A549 (cell line): ENCODE data around the gene ABCG5. TPM values are rescaled to one million over a fixed set of nuclear protein-coding genes. Genes with fewer than 3 reads are reported as not detected.

Experiments used
- ATAC-seq, 2 experiments: fragments of 200-7000 bp in 1 of 2; fragments of >200 bp in 1 of 2; cut with Nextera tagmentation in 1 of 2; cut with Tn5 transposase in 1 of 2; 3 replicates each; pipeline versions ENCODE4 v1.8.0 to v1.9.1; 2018 to 2020; ENCODE audit warnings: mild to moderate bottlenecking in 1 of 2, moderate library complexity in 1 of 2
- CTCF ChIA-PET: fragments of 300-600 bp; sonication (Branson Sonifier 250); formaldehyde crosslinking; extraction: SDS; loops from one replicate; lab custom pipeline; 2021; ENCODE audit warnings: antibody characterized with exemption, inconsistent platforms; lab: Yijun Ruan, JAX
- POLR2A ChIA-PET: fragments of 350-600 bp; formaldehyde crosslinking; extraction: SDS; loops from one replicate; lab custom pipeline; 2021; ENCODE audit warnings: antibody characterized with exemption, inconsistent platforms; lab: Yijun Ruan, JAX
- DNase-seq, 2 experiments: peaks; one replicate each; pipeline versions ENCODE4 v3.0.0 to v3.0.0-alpha.2; 2011 to 2016; ENCODE audit warnings: low read depth in 1 of 2, low spot score in 1 of 2
- FAIRE-seq: peaks from 2 replicates; lab custom pipeline; 2011; peaks lifted over from hg19 to GRCh38; lab: Jason Lieb, UNC
- H3K27ac ChIP-seq, 2 experiments: fragments of >200 bp; sonication (Bioruptor Twin); formaldehyde crosslinking; 3 replicates each; pipeline ENCODE4 v1.5.1; 2016 to 2017
- H3K4me1 ChIP-seq: fragments of >200 bp; sonication (Bioruptor Twin); formaldehyde crosslinking; 3 replicates; pipeline ENCODE4 v1.6.1; 2016
- H3K4me2 ChIP-seq: fragments of >200 bp; sonication (Bioruptor Twin); formaldehyde crosslinking; 3 replicates; pipeline ENCODE4 v1.6.1; 2016
- H3K4me3 ChIP-seq: fragments of >200 bp; sonication (Bioruptor Twin); formaldehyde crosslinking; 3 replicates; pipeline ENCODE4 v1.5.1; 2016
- H3K9me3 ChIP-seq: fragments of >200 bp; sonication (Bioruptor Twin); formaldehyde crosslinking; 3 replicates; pipeline ENCODE4 v1.6.1; 2016
- CBX2 ChIP-seq: fragments of 200-600 bp; sonication (generic); IDR thresholded peaks from 2 replicates; pipeline ENCODE4 v1.6.1; 2016; ENCODE audit warnings: low read depth, mild to moderate bottlenecking, borderline replicate concordance
- CTCF ChIP-seq: fragments of >200 bp; sonication (Bioruptor Twin); formaldehyde crosslinking; IDR thresholded peaks from 3 replicates; pipeline ENCODE4 v1.5.1; 2016
- ELK1 ChIP-seq: fragments of 150-350 bp; IDR thresholded peaks from 2 replicates; pipeline ENCODE4 v1.6.1; 2014; ENCODE audit warnings: low read depth, mild to moderate bottlenecking, low read length
- ESRRA ChIP-seq: fragments of 150-350 bp; IDR thresholded peaks from 2 replicates; pipeline ENCODE4 v1.6.1; 2014; ENCODE audit warnings: mild to moderate bottlenecking, low read length, borderline replicate concordance
- FOSL2 ChIP-seq, 2 experiments: fragments of 450-650 bp in 1 of 2; fragments of >200 bp in 1 of 2; sonication (Bioruptor Twin) in 1 of 2; formaldehyde crosslinking; IDR thresholded peaks; 2 replicates each; pipeline versions ENCODE4 v1.5.0 to v1.6.1; 2016 to 2020; ENCODE audit warnings: mild to moderate bottlenecking in 1 of 2, moderate library complexity in 1 of 2
- FOXS1 ChIP-seq: fragments of 250-450 bp; sonication (Bioruptor Pico); IDR thresholded peaks from 2 replicates; pipeline ENCODE4 v1.5.0; 2020; ENCODE audit warnings: mild to moderate bottlenecking, moderate library complexity
- HES2 ChIP-seq: fragments of >200 bp; sonication (Bioruptor Twin); formaldehyde crosslinking; IDR thresholded peaks from 2 replicates; pipeline ENCODE4 v1.6.1; 2016
- HEYL ChIP-seq: fragments of 250-450 bp; sonication (Bioruptor Pico); IDR thresholded peaks from 2 replicates; pipeline ENCODE4 v1.8.0; 2021; ENCODE audit warnings: mild to moderate bottlenecking, moderate library complexity
- JUN ChIP-seq, 2 experiments: fragments of >200 bp; sonication (Bioruptor Twin); formaldehyde crosslinking; IDR thresholded peaks; 2 replicates in 1 of 2; 3 replicates in 1 of 2; pipeline ENCODE4 v1.6.1; 2016 to 2017
- KDM5A ChIP-seq: fragments of 200-600 bp; sonication (generic); IDR thresholded peaks from 2 replicates; pipeline ENCODE4 v1.6.1; 2016; ENCODE audit warnings: antibody characterized with exemption, mild to moderate bottlenecking
- MYC ChIP-seq: IDR thresholded peaks from 2 replicates; pipeline ENCODE4 v1.6.1; 2012; ENCODE audit warnings: mild to moderate bottlenecking, inconsistent platforms, low read length, improper control_type of control experiment, borderline replicate concordance
- NFE2L2 ChIP-seq: fragments of 150-350 bp; conservative IDR thresholded peaks from 2 replicates; pipeline ENCODE4 v1.6.1; 2014; ENCODE audit warnings: low read length
- POLR2AphosphoS2 ChIP-seq: conservative IDR thresholded peaks from 2 replicates; pipeline ENCODE4 v1.6.1; 2012; ENCODE audit warnings: low read length, improper control_type of control experiment, inconsistent platforms
- REST ChIP-seq: fragments of 200-600 bp; sonication (generic); IDR thresholded peaks from 2 replicates; pipeline ENCODE4 v1.6.1; 2016; ENCODE audit warnings: antibody characterized with exemption, mild to moderate bottlenecking, moderate library complexity
- RFX5 ChIP-seq: fragments of 450-650 bp; IDR thresholded peaks from 2 replicates; pipeline ENCODE4 v1.7.1; 2014; ENCODE audit warnings: antibody characterized with exemption, mild to moderate bottlenecking, moderate library complexity
- SMC3 ChIP-seq: fragments of >200 bp; sonication (Bioruptor Twin); formaldehyde crosslinking; IDR thresholded peaks from 3 replicates; pipeline ENCODE4 v1.6.1; 2018; ENCODE audit warnings: inconsistent platforms
- USF2 ChIP-seq: fragments of 450-650 bp; IDR thresholded peaks from 2 replicates; pipeline ENCODE4 v1.6.1; 2014; ENCODE audit warnings: antibody characterized with exemption
- ZFP36 ChIP-seq: fragments of 450-650 bp; IDR thresholded peaks from 2 replicates; pipeline ENCODE4 v1.6.1; 2014; ENCODE audit warnings: borderline replicate concordance; ENCODE audit not compliant: partially characterized antibody
- WGBS: methylation state at CpG from one replicate; pipeline ENCODE4 v1.1.6; 2017; ENCODE audit errors: missing lambda C conversion rate; 5-methylcytosine and 5-hydroxymethylcytosine counted together
- polyA plus RNA-seq, 4 experiments: library from polyadenylated mRNA; depleted of rRNA in 3 of 4; stranded (reverse); fragments of >200 nt; fragmentation: RNase III in 1 of 4; extraction: RNeasy Plus Mini Kit Qiagen cat#74134 plus additional on column Dnase treatment in 1 of 4; gene quantifications; 2 replicates in 3 of 4; 3 replicates in 1 of 4; pipeline ENCODE4 v1.2.3, GENCODE V29; 2011 to 2017

The ABCG5 gene
- polyA plus RNA-seq, 2 of the 4 experiments (the other 2 are of a cell fraction): not detected

GRCh38 chr2:43778233-43778632, 60.4 kb downstream of the ABCG5 start:
- 88% methylated on average over 8 of the region's 8 CpGs for WGBS
- no peak for DNase-seq
- Histone ChIP-seq H3K9me3 (no peaks in the 10 kb centered on the region), H3K4me3 (no peak overlapping the region), H3K4me2 (no peak overlapping the region), H3K27ac (no peak overlapping the region), H3K4me1 (peaks cover 6% of the 10 kb centered on the region; the same call in 1 of the 3 replicates)
- ChIA-PET POLR2A (no interaction called here), CTCF (no interaction called here)
- FAIRE-seq: no peak
- ATAC-seq: no peak
- TF ChIP-seq REST: no peak
- TF ChIP-seq SMC3: no peak
- no peak for TF ChIP-seq ESRRA
- no peak for TF ChIP-seq CTCF
- no peak for TF ChIP-seq ELK1
- no peak for TF ChIP-seq HEYL (CRISPR knock-in tag)
- no peak for TF ChIP-seq NFE2L2
- TF ChIP-seq HES2: no peak
- no peak for TF ChIP-seq ZFP36
- no peak for TF ChIP-seq POLR2AphosphoS2
- no peak for TF ChIP-seq MYC
- TF ChIP-seq KDM5A: no peak
- no peak for TF ChIP-seq USF2
- no peak for TF ChIP-seq RFX5
- TF ChIP-seq FOXS1 (CRISPR knock-in tag): no peak
- TF ChIP-seq JUN (IDR thresholded peaks at IDR 0.05): no peak
- no peak for TF ChIP-seq CBX2

GRCh38 chr2:43777306-43777926, 61.2 kb downstream of the ABCG5 start:
- no peak for ATAC-seq
- Histone ChIP-seq H3K27ac (no peak overlapping the region), H3K9me3 (no peaks in the 10 kb centered on the region), H3K4me3 (no peak overlapping the region), H3K4me2 (no peak overlapping the region), H3K4me1 (peaks cover 6% of the 10 kb centered on the region; the same call in 1 of the 3 replicates)
- 92% methylated on average over 8 of the region's 8 CpGs for WGBS
- ChIA-PET CTCF (no interaction called here), POLR2A (no interaction called here)
- FAIRE-seq: no peak
- DNase-seq: no peak
- TF ChIP-seq FOSL2 (IDR thresholded peaks at IDR 0.05) (no peak), FOSL2 (CRISPR knock-in tag; IDR thresholded peaks at IDR 0.05) (no peak)
